ENCODE data around the gene SPPL3.
"Not testable (repeated sequence)": the region's sequence is repeated elsewhere in the genome, so short reads cannot be mapped to it uniquely, and the experiment has no call there.

Gene SPPL3

DNA sequence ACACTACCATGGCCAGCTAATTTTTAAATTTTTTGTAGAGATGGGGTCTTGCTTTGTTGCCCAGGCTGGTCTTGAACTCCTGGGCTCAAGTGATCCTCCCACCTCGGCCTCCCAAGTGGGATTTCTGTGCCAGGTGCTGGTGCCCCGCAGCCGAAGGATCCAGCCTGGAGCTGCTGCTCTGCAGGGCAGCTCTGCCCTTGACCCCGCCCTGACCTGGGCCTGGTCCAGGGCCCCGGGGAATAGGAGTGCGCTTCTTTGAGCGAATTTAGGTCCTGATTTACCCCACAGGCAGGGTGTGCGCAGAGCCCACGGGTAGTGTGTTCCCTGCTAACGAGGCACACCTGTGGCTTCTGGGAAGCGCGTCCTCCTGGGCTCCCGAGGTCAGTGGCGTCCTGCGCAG lies 163.3 kb downstream of the SPPL3 start:
- Mint-ChIP-seq H3K4me3 (no peak overlapping the region), H3K4me1 (ENCODE audit: low read depth) (no peaks in the 10 kb centered on the region), H3K27ac (no peak overlapping the region), H3K36me3 (ENCODE audit: low read depth) (no peaks in the 10 kb centered on the region), H3K9me3 (no peaks in the 10 kb centered on the region), H3K27me3 (no peaks in the 10 kb centered on the region)

DNA sequence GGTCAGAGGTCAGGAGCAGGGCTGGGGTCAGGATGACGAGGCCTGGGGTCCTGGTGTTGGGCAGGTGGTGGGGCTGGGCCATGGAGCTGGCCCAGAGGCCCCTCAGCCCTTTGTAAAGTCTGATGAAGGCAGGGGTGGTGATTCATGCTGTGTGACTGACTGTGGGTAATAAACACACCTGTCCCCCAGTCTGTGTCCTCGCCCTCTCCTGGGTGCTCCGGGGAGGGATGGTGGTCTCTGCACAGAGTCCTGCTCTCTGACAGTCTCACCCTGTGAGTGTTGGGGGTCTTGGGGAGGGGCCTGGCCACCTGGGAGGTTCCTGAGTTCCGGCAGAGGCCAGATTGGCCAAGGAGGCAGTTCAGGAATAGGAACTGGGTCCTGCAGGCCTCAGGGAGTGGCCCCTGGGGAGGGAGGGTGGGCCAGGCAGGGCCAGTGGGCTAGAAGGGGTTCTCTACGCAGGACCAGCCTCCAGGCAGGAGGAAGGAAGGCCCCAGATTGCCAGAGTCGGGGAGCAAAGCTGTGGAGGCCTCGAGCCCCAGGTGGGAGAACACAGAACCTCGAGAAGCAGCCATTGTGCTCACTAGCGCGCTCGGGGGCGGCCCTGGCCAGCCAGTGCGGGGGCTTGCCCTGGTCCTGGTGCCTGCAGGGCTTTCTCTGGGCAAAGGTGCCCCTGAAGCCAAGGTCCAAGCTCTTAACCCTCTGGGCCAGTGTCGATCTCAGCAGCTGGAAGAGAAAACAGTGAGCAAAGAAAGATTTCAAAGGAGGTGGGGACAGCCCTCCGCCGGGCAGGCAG lies 164.1 kb downstream of the SPPL3 start:
- no peaks in the 10 kb centered on the region for H3K36me3 Mint-ChIP-seq (ENCODE audit: low read depth)

GRCh38 chr12:120739031-120739762 lies 165.0 kb downstream of the SPPL3 start:
- no peaks in the 10 kb centered on the region for H3K9me3 Mint-ChIP-seq
- H3K4me1 Mint-ChIP-seq (ENCODE audit: low read depth), result no peaks in the 10 kb centered on the region
- no peaks in the 10 kb centered on the region for H3K36me3 Mint-ChIP-seq (ENCODE audit: low read depth)
- H3K27me3 Mint-ChIP-seq, result no peaks in the 10 kb centered on the region
- H3K27ac Mint-ChIP-seq, result no peak overlapping the region
- H3K4me3 Mint-ChIP-seq, result no peak overlapping the region

More for the DNA sequence above, 164.1 kb downstream of the SPPL3 start:
- no peaks in the 10 kb centered on the region for H3K4me1 Mint-ChIP-seq (ENCODE audit: low read depth)
- no peaks in the 10 kb centered on the region for H3K27me3 Mint-ChIP-seq
- H3K4me3 Mint-ChIP-seq, result no peak overlapping the region
- H3K9me3 Mint-ChIP-seq, result no peaks in the 10 kb centered on the region
- no peak overlapping the region for H3K27ac Mint-ChIP-seq

- Mint-ChIP-seq H3K9me3 (no peaks in the 10 kb centered on the region), H3K27ac (no peak overlapping the region), H3K4me3 (no peak overlapping the region), H3K4me1 (ENCODE audit: low read depth) (no peaks in the 10 kb centered on the region), H3K27me3 (no peaks in the 10 kb centered on the region), H3K36me3 (ENCODE audit: low read depth) (no peaks in the 10 kb centered on the region)
These were observed 165.7 kb downstream of the SPPL3 start for GRCh38 chr12:120738252-120739030.

- H3K4me1 Mint-ChIP-seq (ENCODE audit: low read depth), result no peaks in the 10 kb centered on the region
- no peaks in the 10 kb centered on the region for H3K27me3 Mint-ChIP-seq
- H3K27ac Mint-ChIP-seq, result no peak overlapping the region
- H3K4me3 Mint-ChIP-seq, result no peak overlapping the region
- no peaks in the 10 kb centered on the region for H3K9me3 Mint-ChIP-seq
- no peaks in the 10 kb centered on the region for H3K36me3 Mint-ChIP-seq (ENCODE audit: low read depth)
These were observed 166.5 kb downstream of the SPPL3 start for GRCh38 chr12:120737557-120738251.

DNA sequence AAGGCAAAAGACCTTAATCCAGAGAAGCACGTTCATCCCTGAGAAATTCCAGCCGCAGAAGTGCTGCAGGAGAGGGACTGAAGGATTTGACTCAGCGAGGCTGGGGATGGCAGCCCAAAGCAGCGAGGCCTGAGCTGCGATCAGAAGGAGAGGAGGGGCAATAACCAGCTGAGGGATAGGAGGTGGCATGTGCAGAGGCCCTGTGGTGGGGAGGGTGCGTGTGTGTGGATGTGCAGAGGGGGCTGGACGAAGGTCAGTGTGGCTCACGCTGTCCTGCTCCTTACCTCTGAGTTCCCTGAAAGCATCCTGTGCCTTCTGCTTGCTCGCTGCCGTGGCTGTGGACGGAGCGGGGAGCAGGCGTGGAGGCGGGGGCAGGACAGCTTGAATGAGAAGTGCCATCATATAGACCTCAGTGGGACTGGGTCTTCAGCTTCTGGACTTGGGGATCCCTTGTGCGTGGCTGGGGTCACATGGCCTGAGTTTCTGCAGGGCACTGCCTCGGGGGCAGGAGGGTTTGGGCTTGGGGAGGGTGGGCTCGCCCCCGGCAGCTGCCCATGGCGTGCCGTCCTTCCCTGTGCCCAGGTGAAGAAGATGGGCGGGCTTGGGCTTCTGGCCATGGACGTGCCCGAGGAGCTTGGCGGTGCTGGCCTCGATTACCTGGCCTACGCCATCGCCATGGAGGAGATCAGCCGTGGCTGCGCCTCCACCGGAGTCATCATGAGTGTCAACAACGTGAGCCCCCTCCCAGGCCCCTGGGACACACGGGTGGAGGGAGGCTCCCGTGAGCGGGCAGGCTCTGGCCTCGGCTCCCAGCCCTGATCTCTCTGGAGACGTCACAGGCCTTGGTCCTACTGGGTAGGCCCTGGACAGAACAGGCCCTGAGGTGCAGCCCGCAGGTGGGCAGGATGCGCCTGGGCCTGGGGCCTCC lies 167.5 kb downstream of the SPPL3 start:
- Mint-ChIP-seq H3K9me3 (no peaks in the 10 kb centered on the region), H3K27ac (no peak overlapping the region), H3K27me3 (no peaks in the 10 kb centered on the region), H3K36me3 (ENCODE audit: low read depth) (no peaks in the 10 kb centered on the region), H3K4me1 (ENCODE audit: low read depth) (no peaks in the 10 kb centered on the region), H3K4me3 (no peak overlapping the region)

DNA sequence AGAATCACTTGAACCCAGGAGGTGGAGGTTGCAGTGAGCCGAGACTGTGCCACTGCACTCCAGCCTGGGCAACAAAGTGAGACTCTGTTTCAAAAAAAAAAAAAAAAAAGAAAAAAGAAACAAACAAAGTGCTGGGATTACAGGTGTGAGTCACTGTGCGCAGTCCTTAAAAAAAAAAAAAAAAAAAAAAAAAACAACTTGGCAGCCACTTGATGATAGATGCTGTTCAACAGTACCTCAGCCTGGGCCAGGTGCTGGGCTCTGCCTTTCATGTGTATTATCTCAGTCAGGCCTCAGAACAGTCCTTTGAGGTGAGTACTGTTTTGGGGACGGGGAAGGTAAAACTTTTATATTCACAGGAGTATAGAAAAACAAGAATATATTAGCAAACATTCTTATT lies 169.0 kb downstream of the SPPL3 start:
- H3K9me3 Mint-ChIP-seq, result no peaks in the 10 kb centered on the region
- H3K27me3 Mint-ChIP-seq, result no peaks in the 10 kb centered on the region
- no peaks in the 10 kb centered on the region for H3K4me1 Mint-ChIP-seq (ENCODE audit: low read depth)
- peaks cover 5% of the 10 kb centered on the region for H3K36me3 Mint-ChIP-seq (ENCODE audit: low read depth)
- no peak overlapping the region for H3K4me3 Mint-ChIP-seq
- H3K27ac Mint-ChIP-seq, result no peak overlapping the region

DNA sequence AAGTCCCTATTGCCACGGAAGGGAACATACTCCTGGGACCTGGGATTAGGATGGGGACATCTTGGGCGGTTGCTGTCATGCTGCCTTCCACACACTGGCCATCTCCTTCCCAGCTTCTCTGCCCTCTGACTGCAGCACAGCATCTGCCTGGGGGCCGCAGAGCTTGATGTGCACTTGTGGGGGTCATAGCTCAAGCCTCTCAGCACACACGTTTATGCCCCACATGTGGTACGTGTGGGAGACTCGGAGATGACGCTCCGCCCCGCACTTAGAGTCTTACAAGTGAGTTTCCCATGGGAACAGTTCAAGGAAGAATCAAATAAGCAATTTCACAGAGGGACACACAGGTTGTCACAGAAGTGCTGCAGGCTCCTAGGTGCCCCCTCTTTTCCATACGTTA lies 169.9 kb downstream of the SPPL3 start:
- no peak overlapping the region for H3K27ac Mint-ChIP-seq
- no peaks in the 10 kb centered on the region for H3K4me1 Mint-ChIP-seq (ENCODE audit: low read depth)
- H3K4me3 Mint-ChIP-seq, result no peak overlapping the region
- peaks cover 13% of the 10 kb centered on the region for H3K36me3 Mint-ChIP-seq (ENCODE audit: low read depth)
- no peaks in the 10 kb centered on the region for H3K27me3 Mint-ChIP-seq
- no peaks in the 10 kb centered on the region for H3K9me3 Mint-ChIP-seq

- H3K4me1 Mint-ChIP-seq (ENCODE audit: low read depth), result no peaks in the 10 kb centered on the region
- no peak overlapping the region for H3K4me3 Mint-ChIP-seq
- H3K9me3 Mint-ChIP-seq, result no peaks in the 10 kb centered on the region
- H3K27ac Mint-ChIP-seq, result no peak overlapping the region
- H3K27me3 Mint-ChIP-seq, result no peaks in the 10 kb centered on the region
- H3K36me3 Mint-ChIP-seq (ENCODE audit: low read depth), result peaks cover 13% of the 10 kb centered on the region
These were observed 170.6 kb downstream of the SPPL3 start for GRCh38 chr12:120733574-120733973.

DNA sequence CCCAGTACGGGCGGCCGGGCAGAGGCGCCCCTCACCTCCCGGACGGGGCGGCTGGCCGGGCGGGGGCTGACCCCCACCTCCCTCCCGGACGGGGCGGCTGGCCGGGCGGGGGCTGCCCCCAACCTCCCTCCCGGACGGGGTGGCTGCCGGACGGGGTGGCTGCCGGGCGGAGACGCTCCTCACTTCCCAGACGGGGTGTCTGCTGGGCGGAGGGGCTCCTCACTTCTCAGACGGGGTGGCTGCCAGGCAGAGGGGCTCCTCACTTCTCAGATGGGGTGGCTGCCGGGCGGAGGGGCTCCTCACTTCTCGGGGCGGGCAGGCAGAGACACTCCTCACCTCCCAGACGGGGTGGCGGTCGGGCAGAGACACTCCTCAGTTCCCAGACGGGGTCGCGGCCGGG lies 172.0 kb downstream of the SPPL3 start:
- H3K36me3 Mint-ChIP-seq (ENCODE audit: low read depth), result peaks cover 16% of the 10 kb centered on the region
- H3K4me1 Mint-ChIP-seq (ENCODE audit: low read depth); H3K4me3 Mint-ChIP-seq; H3K27me3 Mint-ChIP-seq; H3K9me3 Mint-ChIP-seq; H3K27ac Mint-ChIP-seq: not testable (repeated sequence)

DNA sequence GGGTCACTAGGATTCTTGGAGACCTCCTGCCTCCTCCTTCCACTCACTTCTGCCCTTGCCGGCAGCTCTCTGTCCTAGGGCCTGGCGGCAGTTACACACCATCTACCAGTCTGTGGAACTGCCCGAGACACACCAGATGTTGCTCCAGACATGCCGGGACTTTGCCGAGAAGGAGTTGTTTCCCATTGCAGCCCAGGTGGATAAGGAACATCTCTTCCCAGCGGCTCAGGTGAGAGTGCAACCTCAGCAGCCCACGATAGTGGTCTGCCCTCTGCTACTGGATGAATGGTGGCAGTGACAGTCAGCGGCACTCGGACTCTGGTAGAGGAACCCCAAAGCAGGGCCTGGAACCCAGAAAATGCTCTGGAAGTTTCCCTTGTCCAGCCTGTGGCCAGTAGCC lies 177.2 kb downstream of the SPPL3 start:
- Mint-ChIP-seq H3K4me1 (ENCODE audit: low read depth) (peaks cover 16% of the 10 kb centered on the region), H3K4me3 (peak overlapping the region; percentile 88)

DNA sequence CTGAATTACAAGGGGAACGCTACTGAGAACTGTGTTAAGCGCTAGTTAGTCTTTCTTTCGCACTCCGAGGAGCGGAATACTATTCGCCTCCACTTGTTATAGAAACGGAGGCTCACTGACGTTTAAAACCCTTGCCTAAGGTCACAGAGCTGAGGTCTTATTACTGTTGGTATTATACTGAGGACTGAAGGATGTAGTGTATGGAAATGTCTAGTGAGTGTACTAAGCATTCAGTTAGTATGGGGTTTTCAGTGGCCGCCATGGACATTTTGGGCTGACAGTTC lies 177.7 kb downstream of the SPPL3 start:
- no peaks in the 10 kb centered on the region for H3K27me3 Mint-ChIP-seq
- peak overlapping the region; percentile 88 for H3K4me3 Mint-ChIP-seq
- H3K4me1 Mint-ChIP-seq (ENCODE audit: low read depth), result peaks cover 16% of the 10 kb centered on the region
- H3K36me3 Mint-ChIP-seq (ENCODE audit: low read depth), result peaks cover 38% of the 10 kb centered on the region
- H3K9me3 Mint-ChIP-seq, result no peaks in the 10 kb centered on the region
- H3K27ac Mint-ChIP-seq, result peak overlapping the region; percentile 83

More for the DNA sequence above, 177.2 kb downstream of the SPPL3 start:
- Mint-ChIP-seq H3K36me3 (ENCODE audit: low read depth) (peaks cover 35% of the 10 kb centered on the region), H3K9me3 (no peaks in the 10 kb centered on the region), H3K27ac (no peak overlapping the region), H3K27me3 (no peaks in the 10 kb centered on the region)

GRCh38 chr12:120725659-120726509 lies 178.3 kb downstream of the SPPL3 start, which contains the start of gene ACADS:
Gene ACADS, plus strand, starts transcription at chr12:120725826. Its CDS starts 60 bp downstream, at chr12:120725886.
- H3K36me3 Mint-ChIP-seq (ENCODE audit: low read depth), result peaks cover 42% of the 10 kb centered on the region

More at GRCh38 chr12:120725659-120726509, 178.3 kb downstream of the SPPL3 start, which contains the start of gene ACADS:
- peak within 1 kb of the TSS; percentile 88 for H3K4me3 Mint-ChIP-seq
- H3K27ac Mint-ChIP-seq, result peak within 1 kb of the TSS; percentile 83
- H3K4me1 Mint-ChIP-seq (ENCODE audit: low read depth), result peaks cover 16% of the 10 kb centered on the region
- H3K9me3 Mint-ChIP-seq, result no peaks in the 10 kb centered on the region
- H3K27me3 Mint-ChIP-seq, result no peaks in the 10 kb centered on the region

All from stimulated activated naive CD8-positive, alpha-beta T cell treated with anti-CD3 and anti-CD28 coated beads, Interleukin-15, Interleukin-2, amounts not matched to agents 100 ng/mL and 50 ng/mL, for 24 hours (primary cell).